Astrocyte (in vitro differentiated cells and primary cell): ENCODE data around the gene CORO2B.

ENCODE experiments used
- EZH2 ChIP-seq: IDR thresholded peaks from 2 replicates; pipeline ENCODE4 v1.6.1; 2012; ENCODE audit warnings: mild to moderate bottlenecking, low read length, inconsistent platforms; ENCODE audit not compliant: insufficient read depth
- TF ChIP-seq, protein P1 (sequence below): IDR thresholded peaks from 2 replicates; pipeline ENCODE4 v1.5.1; 2011; ENCODE audit warnings: low read depth, mild to moderate bottlenecking, inconsistent platforms, low read length, moderate library complexity; ENCODE audit not compliant: insufficient read depth

DNA sequence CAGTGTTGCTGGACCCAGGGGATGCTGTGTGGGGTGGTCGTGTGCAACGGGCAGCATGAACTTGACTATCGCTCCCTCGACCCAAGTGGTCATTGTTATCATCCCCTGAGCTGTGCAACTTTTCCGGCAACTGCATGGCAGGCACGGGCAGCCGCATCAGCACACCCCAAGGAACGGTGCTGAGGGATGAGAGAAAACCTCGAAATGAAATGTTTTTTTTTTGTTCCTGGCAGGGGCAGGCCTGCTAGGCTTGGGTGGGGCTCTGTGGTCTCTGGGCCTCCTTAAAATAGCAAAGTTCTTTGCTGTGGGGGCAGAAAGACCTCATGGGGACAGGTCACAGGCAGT lies 51.4 kb downstream of the CORO2B start:
- TF ChIP-seq, protein P1, sequence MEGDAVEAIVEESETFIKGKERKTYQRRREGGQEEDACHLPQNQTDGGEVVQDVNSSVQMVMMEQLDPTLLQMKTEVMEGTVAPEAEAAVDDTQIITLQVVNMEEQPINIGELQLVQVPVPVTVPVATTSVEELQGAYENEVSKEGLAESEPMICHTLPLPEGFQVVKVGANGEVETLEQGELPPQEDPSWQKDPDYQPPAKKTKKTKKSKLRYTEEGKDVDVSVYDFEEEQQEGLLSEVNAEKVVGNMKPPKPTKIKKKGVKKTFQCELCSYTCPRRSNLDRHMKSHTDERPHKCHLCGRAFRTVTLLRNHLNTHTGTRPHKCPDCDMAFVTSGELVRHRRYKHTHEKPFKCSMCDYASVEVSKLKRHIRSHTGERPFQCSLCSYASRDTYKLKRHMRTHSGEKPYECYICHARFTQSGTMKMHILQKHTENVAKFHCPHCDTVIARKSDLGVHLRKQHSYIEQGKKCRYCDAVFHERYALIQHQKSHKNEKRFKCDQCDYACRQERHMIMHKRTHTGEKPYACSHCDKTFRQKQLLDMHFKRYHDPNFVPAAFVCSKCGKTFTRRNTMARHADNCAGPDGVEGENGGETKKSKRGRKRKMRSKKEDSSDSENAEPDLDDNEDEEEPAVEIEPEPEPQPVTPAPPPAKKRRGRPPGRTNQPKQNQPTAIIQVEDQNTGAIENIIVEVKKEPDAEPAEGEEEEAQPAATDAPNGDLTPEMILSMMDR, result no peak
- TF ChIP-seq EZH2, result no peak
